Left lung (tissue), 10 donors: Measurements from ENCODE around the gene ABCB7. TPM values are rescaled to one million over a fixed set of nuclear protein-coding genes. Genes with fewer than 3 reads are reported as not detected.
A peak's percentile ranks its signal among the peaks of the same experiment; 100 is the strongest.

Experiments
- ATAC-seq: fragments of 200-7000 bp; cut with Tn5 transposase; one replicate; pipeline ENCODE4 v1.9.1; 2020; ENCODE audit warnings: moderate library complexity
- DNase-seq, 4 donors: peaks; one replicate each; pipeline ENCODE4 v3.0.0-alpha.2; 2013 to 2020
- H3K27ac ChIP-seq, 2 donors: fragments of 200-600 bp; sonication (generic) in 1 of 2; one replicate each; pipeline versions ENCODE4 v1.5.0 to v1.8.0; 2020 to 2021
- H3K27me3 ChIP-seq, 2 donors: fragments of 200-600 bp; sonication (generic) in 1 of 2; one replicate each; pipeline versions ENCODE4 v1.5.0 to v1.8.0; 2020 to 2021
- H3K36me3 ChIP-seq, 2 donors: fragments of 200-600 bp; sonication (generic) in 1 of 2; one replicate each; pipeline versions ENCODE4 v1.5.0 to v1.8.0; 2020 to 2021
- H3K4me1 ChIP-seq, 2 donors: fragments of 200-600 bp; one replicate each; pipeline ENCODE4 v1.8.0; 2021
- H3K4me3 ChIP-seq, 2 donors: fragments of 200-600 bp; sonication (generic) in 1 of 2; one replicate each; pipeline versions ENCODE4 v1.5.0 to v1.8.0; 2020 to 2021; ENCODE audit warnings: mild to moderate bottlenecking in 1 of 2
- H3K9me3 ChIP-seq, 2 donors: fragments of 200-600 bp; sonication (generic) in 1 of 2; one replicate each; pipeline versions ENCODE4 v1.5.0 to v1.8.0; 2020 to 2021
- CTCF ChIP-seq, 2 donors: fragments of 200-600 bp; sonication (generic) in 1 of 2; IDR thresholded peaks; one replicate each; pipeline versions ENCODE4 v1.5.0 to v1.8.0; 2021; ENCODE audit warnings: antibody characterized with exemption in 2 of 2
- intact Hi-C, 2 donors: fragments of 100-400 bp; cut with DNase I; formaldehyde crosslinking; loops; one replicate each; pipeline versions ENCODE4 v1.11.2 to v1.14.2; 2022
- polyA plus RNA-seq, 6 donors: library from polyadenylated mRNA; unstranded; fragments of 120-200 nt; gene quantifications; one replicate each; pipeline ENCODE4 v1.2.1, GENCODE V29; 2013; ENCODE audit not compliant: insufficient read length in 6 of 6
- total RNA-seq, 2 donors: library from RNA; stranded (reverse); fragmentation: NEBNext Ultra II Directional; extraction: Animal tissue kit (Norgen Biotek cat#: 25700); gene quantifications; one replicate each; pipeline ENCODE4 v1.2.1, GENCODE V29; 2021
- donor health status: DM: no; HTN: yes; CAD: no.
- donor health status: DM: no; HTN: no; CAD: no.

ABCB7 gene
- total and polyA plus RNA-seq, 8 donors: 22.5 to 38.2 (median 32.0) TPM

- DNase-seq: no peak
These were observed 117.2 kb downstream of the ABCB7 start for GRCh38 chrX:75038925-75039324.

More at GRCh38 chrX:75038925-75039324, 117.2 kb downstream of the ABCB7 start:
- Histone ChIP-seq H3K27me3 (no peaks in the 10 kb centered on the region), H3K4me1 (no peaks in the 10 kb centered on the region), H3K4me3 (no peak overlapping the region), H3K27ac (no peak overlapping the region), H3K36me3 (no peaks in the 10 kb centered on the region), H3K9me3 (peaks cover 0 to 7% of the 10 kb centered on the region in 2 donors)
- intact Hi-C loops: no loop called here
- TF ChIP-seq CTCF (IDR thresholded peaks at IDR 0.05): no peak
- ATAC-seq: peak; percentile 24

Other genes starting within 250 kb of the ABCB7 start
- gene NEXMIF, start 230.8 kb downstream of the ABCB7 start, total RNA-seq: under 1 TPM; 0.52 to 0.89 TPM
- under 1 TPM; 0.14 to 0.30 (median 0.18) TPM for gene NEXMIF, start 230.8 kb downstream of the ABCB7 start, polyA plus RNA-seq
- gene UPRT, start 117.8 kb upstream of the ABCB7 start, total RNA-seq: 10 to 100 TPM; 13.3 to 14.2 TPM
- gene UPRT, start 117.8 kb upstream of the ABCB7 start, polyA plus RNA-seq: 10 to 100 TPM; 13.4 to 17.2 (median 15.4) TPM